Adrenal gland (tissue), 5 donors: ENCODE data around the gene OTOP3.

Experiments
- POLR2A ChIP-seq, 2 donors: fragments of 450-650 bp; IDR thresholded peaks; one replicate each; pipeline ENCODE4 v1.6.1; 2017; ENCODE audit warnings: antibody characterized with exemption in 2 of 2, mild to moderate bottlenecking in 2 of 2, moderate library complexity in 1 of 2
- TF ChIP-seq, protein P1 (sequence below), 6 experiments: fragments of 450-650 bp in 4 of 6; fragments of 200-600 bp in 2 of 6; sonication (generic) in 1 of 6; IDR thresholded peaks; 1 replicate in 5 of 6; 2 replicates in 1 of 6; pipeline versions ENCODE4 v1.5.1 to v1.8.0; 2016 to 2021; ENCODE audit warnings: antibody characterized with exemption in 6 of 6, mild to moderate bottlenecking in 2 of 6, moderate library complexity in 1 of 6
- donor health status: DM: no; HTN: no; CAD: no.

DNA sequence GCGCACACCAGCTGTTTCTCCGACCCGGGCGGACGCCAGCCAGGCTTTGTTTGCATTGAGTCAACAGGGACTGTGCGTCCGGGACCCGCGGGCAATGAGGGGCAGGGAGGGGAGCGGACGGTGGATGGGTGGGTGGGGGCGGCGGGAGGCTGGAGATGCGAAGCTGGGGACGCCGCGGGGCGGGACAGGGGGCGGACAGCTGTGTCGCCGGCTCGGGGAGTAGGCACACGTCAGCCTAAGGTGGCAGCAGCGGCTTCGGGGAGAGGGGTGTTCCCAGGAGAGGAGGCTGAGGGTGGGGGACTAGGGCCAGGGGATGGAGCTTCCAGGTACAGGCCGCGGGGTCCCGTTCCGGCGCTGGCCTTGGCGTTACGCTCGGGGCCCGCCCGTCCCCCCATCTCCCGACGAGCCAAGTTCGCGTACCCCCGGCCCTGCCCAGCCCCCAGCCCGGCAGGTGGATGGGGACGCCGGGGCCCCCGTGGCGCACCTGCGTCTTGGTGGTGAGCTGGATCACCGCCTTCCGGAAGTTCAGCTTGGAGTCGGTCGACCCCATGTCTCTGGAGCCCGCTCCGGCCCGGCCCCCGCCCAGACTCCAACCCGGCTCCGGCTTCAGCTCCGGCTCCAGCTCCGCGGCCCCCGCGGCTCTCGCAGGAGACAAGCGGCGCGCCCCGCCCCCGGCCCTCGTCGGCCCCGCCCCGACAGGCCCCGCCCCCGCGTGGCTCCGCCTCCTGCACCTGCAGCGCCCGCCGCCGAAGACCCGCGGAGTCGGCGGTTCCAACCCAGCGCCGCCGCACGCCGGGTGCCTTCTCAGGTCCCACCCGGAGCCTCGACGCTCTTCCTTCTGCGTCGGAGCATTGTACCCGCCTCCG lies 36.6 kb downstream of the OTOP3 start, which contains the start of gene HID1:
- TF ChIP-seq, protein P1, sequence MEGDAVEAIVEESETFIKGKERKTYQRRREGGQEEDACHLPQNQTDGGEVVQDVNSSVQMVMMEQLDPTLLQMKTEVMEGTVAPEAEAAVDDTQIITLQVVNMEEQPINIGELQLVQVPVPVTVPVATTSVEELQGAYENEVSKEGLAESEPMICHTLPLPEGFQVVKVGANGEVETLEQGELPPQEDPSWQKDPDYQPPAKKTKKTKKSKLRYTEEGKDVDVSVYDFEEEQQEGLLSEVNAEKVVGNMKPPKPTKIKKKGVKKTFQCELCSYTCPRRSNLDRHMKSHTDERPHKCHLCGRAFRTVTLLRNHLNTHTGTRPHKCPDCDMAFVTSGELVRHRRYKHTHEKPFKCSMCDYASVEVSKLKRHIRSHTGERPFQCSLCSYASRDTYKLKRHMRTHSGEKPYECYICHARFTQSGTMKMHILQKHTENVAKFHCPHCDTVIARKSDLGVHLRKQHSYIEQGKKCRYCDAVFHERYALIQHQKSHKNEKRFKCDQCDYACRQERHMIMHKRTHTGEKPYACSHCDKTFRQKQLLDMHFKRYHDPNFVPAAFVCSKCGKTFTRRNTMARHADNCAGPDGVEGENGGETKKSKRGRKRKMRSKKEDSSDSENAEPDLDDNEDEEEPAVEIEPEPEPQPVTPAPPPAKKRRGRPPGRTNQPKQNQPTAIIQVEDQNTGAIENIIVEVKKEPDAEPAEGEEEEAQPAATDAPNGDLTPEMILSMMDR (IDR thresholded peaks at IDR 0.05) = no peak
- TF ChIP-seq POLR2A (IDR thresholded peaks at IDR 0.05) = no peak
